ENCODE measurements around the gene MAN1C1. TPM values are rescaled to one million over a fixed set of nuclear protein-coding genes. Genes with fewer than 3 reads are reported as not detected.

The MAN1C1 gene
- total RNA-seq (ENCODE audit: low replicate concordance): 5.3 and 6.8 TPM in 2 replicates

GRCh38 chr1:25616095-25616986 lies at the start of gene MAN1C1:
MAN1C1 (plus strand) TSS chr1:25616791; CDS start chr1:25617798, 1,007 bp downstream.
- Histone ChIP-seq H3K9ac (peak within 1 kb of the TSS; percentile 39), H3K4me1 (peaks cover 22% of the 10 kb centered on the region), H3K27me3 (peaks cover 64% of the 10 kb centered on the region), H2AFZ (replicated peaks) (peak within 1 kb of the TSS; percentile 85), H3F3A (ENCODE audit: low read depth) (peaks cover 26% of the 10 kb centered on the region), H3K27ac (no peak within 1 kb of the TSS), H3K79me2 (ENCODE audit: low read depth) (no peaks in the 10 kb centered on the region), H3K9me3 (ENCODE audit: low read depth) (no peaks in the 10 kb centered on the region), H3K4me2 (peak within 1 kb of the TSS; percentile 98), H4K20me1 (ENCODE audit: low read depth) (peaks cover 8% of the 10 kb centered on the region), H3K4me3 (peak within 1 kb of the TSS; percentile 82), H3K36me3 (no peaks in the 10 kb centered on the region)
- Mint-ChIP-seq H3K9me3 (no peaks in the 10 kb centered on the region), H3K4me1 (peaks cover 30% of the 10 kb centered on the region), H3K4me3 (peak within 1 kb of the TSS; percentile 83), H3K36me3 (no peaks in the 10 kb centered on the region), H3K27me3 (ENCODE audit: insufficient read depth, low read depth) (peaks cover 35% of the 10 kb centered on the region), H3K27ac (no peak within 1 kb of the TSS)
- TF ChIP-seq EZH2phosphoT487 (IDR thresholded peaks at IDR 0.05): no peak
- TF ChIP-seq EZH2 (IDR thresholded peaks at IDR 0.05): no peak
- peak; percentile 58 for TF ChIP-seq CTCF (IDR thresholded peaks at IDR 0.05)
- peak; percentile 99 for DNase-seq (ENCODE audit: low spot score)

- DNase-seq (ENCODE audit: low spot score): no peak
- H3K36me3 Mint-ChIP-seq: no peaks in the 10 kb centered on the region
- peaks cover 37% of the 10 kb centered on the region for H3K4me1 ChIP-seq
- no peaks in the 10 kb centered on the region for H3K79me2 ChIP-seq (ENCODE audit: low read depth)
- H3K4me1 Mint-ChIP-seq: peaks cover 82% of the 10 kb centered on the region
- TF ChIP-seq CTCF (IDR thresholded peaks at IDR 0.05): no peak
- no peak for TF ChIP-seq EZH2phosphoT487 (IDR thresholded peaks at IDR 0.05)
- TF ChIP-seq EZH2 (IDR thresholded peaks at IDR 0.05): no peak
- no peak overlapping the region for H3K4me2 ChIP-seq
- peak overlapping the region; percentile 70 for H3K27ac Mint-ChIP-seq
- no peaks in the 10 kb centered on the region for H3K9me3 ChIP-seq (ENCODE audit: low read depth)
- no peak overlapping the region for H3K4me3 ChIP-seq
- no peak overlapping the region for H3K9ac ChIP-seq
- no peak overlapping the region for H3K27ac ChIP-seq
- no peaks in the 10 kb centered on the region for H3K27me3 ChIP-seq
- no peaks in the 10 kb centered on the region for H3K9me3 Mint-ChIP-seq
- H3K27me3 Mint-ChIP-seq (ENCODE audit: insufficient read depth, low read depth): peaks cover 7% of the 10 kb centered on the region
- H3K4me3 Mint-ChIP-seq: peak overlapping the region; percentile 68
- no peaks in the 10 kb centered on the region for H4K20me1 ChIP-seq (ENCODE audit: low read depth)
- H3K36me3 ChIP-seq: no peaks in the 10 kb centered on the region
- H3F3A ChIP-seq (ENCODE audit: low read depth): peaks cover 4% of the 10 kb centered on the region
- H2AFZ ChIP-seq (replicated peaks): no peak overlapping the region
Observed at GRCh38 chr1:25567710-25568089, 48.9 kb upstream of the MAN1C1 start.

GRCh38 chr1:25568090-25568833 lies 48.3 kb upstream of the MAN1C1 start:
- no peaks in the 10 kb centered on the region for H3K27me3 ChIP-seq
- no peak overlapping the region for H3K4me3 ChIP-seq
- H3K27ac ChIP-seq: no peak overlapping the region
- TF ChIP-seq EZH2 (IDR thresholded peaks at IDR 0.05): no peak
- TF ChIP-seq CTCF (IDR thresholded peaks at IDR 0.05): no peak
- no peak for TF ChIP-seq EZH2phosphoT487 (IDR thresholded peaks at IDR 0.05)
- Mint-ChIP-seq H3K27ac (peak overlapping the region; percentile 74), H3K9me3 (no peaks in the 10 kb centered on the region), H3K4me1 (peaks cover 83% of the 10 kb centered on the region), H3K36me3 (no peaks in the 10 kb centered on the region), H3K27me3 (ENCODE audit: insufficient read depth, low read depth) (peaks cover 9% of the 10 kb centered on the region), H3K4me3 (peak overlapping the region; percentile 68)
- peak; percentile 46 for DNase-seq (ENCODE audit: low spot score)
- H3F3A ChIP-seq (ENCODE audit: low read depth): peaks cover 4% of the 10 kb centered on the region
- H3K9me3 ChIP-seq (ENCODE audit: low read depth): no peaks in the 10 kb centered on the region
- peaks cover 42% of the 10 kb centered on the region for H3K4me1 ChIP-seq
- H3K79me2 ChIP-seq (ENCODE audit: low read depth): no peaks in the 10 kb centered on the region
- H4K20me1 ChIP-seq (ENCODE audit: low read depth): no peaks in the 10 kb centered on the region
- no peak overlapping the region for H2AFZ ChIP-seq (replicated peaks)
- no peaks in the 10 kb centered on the region for H3K36me3 ChIP-seq
- H3K4me2 ChIP-seq: no peak overlapping the region
- no peak overlapping the region for H3K9ac ChIP-seq

Measured in neural progenitor cell (in vitro differentiated cells).